AG09319 (cell line): ENCODE measurements around the gene COL23A1.
A peak's percentile ranks its signal among the peaks of the same experiment; 100 is the strongest.

Source experiments
- DNase-seq: peaks from one replicate; pipeline ENCODE4 v3.0.0-alpha.2; 2010; ENCODE audit warnings: low read depth; ENCODE audit errors: extremely low read depth
- CTCF ChIP-seq: IDR thresholded peaks from 2 replicates; pipeline ENCODE4 v1.5.1; 2011; ENCODE audit warnings: low read depth, mild to moderate bottlenecking, inconsistent platforms, low read length, moderate library complexity

COL23A1 gene

GRCh38 chr5:178555005-178555404 is 35.2 kb downstream of the COL23A1 start:
- TF ChIP-seq CTCF: no peak
- no peak for DNase-seq

GRCh38 chr5:178554311-178554710 is 35.9 kb downstream of the COL23A1 start:
- no peak for DNase-seq
- no peak for TF ChIP-seq CTCF

GRCh38 chr5:178553517-178553916 is 36.7 kb downstream of the COL23A1 start:
- no peak for TF ChIP-seq CTCF

GRCh38 chr5:178551468-178551867 is 38.7 kb downstream of the COL23A1 start:
- DNase-seq: no peak
- no peak for TF ChIP-seq CTCF

More at GRCh38 chr5:178553517-178553916, 36.7 kb downstream of the COL23A1 start:
- no peak for DNase-seq

GRCh38 chr5:178551059-178551458 is 39.1 kb downstream of the COL23A1 start:
- no peak for DNase-seq
- TF ChIP-seq CTCF: peak; percentile 37

- TF ChIP-seq CTCF: no peak
These were observed 41.4 kb downstream of the COL23A1 start for GRCh38 chr5:178548746-178549145.

GRCh38 chr5:178547753-178548415 is 42.3 kb downstream of the COL23A1 start:
- no peak for DNase-seq
- no peak for TF ChIP-seq CTCF

More at GRCh38 chr5:178548746-178549145, 41.4 kb downstream of the COL23A1 start:
- no peak for DNase-seq
